OCI-LY1 (cell line): Measurements from ENCODE around the gene PVRIG.

Experiments
- EZH2 ChIP-seq: fragments of 200-600 bp; sonication (generic), shearing (Covaris generic); IDR thresholded peaks from 2 replicates; pipeline ENCODE4 v1.8.0; 2017; ENCODE audit warnings: borderline replicate concordance, mixed run types, mild to moderate bottlenecking, antibody characterized with exemption, low read length, moderate library complexity, mixed read lengths
- TF ChIP-seq, protein P1 (sequence below): fragments of 200-600 bp; sonication (generic), shearing (Covaris generic); IDR thresholded peaks from 2 replicates; pipeline ENCODE4 v1.5.1; 2017; ENCODE audit warnings: mild to moderate bottlenecking, antibody characterized with exemption, low read length, moderate library complexity, mixed read lengths

DNA sequence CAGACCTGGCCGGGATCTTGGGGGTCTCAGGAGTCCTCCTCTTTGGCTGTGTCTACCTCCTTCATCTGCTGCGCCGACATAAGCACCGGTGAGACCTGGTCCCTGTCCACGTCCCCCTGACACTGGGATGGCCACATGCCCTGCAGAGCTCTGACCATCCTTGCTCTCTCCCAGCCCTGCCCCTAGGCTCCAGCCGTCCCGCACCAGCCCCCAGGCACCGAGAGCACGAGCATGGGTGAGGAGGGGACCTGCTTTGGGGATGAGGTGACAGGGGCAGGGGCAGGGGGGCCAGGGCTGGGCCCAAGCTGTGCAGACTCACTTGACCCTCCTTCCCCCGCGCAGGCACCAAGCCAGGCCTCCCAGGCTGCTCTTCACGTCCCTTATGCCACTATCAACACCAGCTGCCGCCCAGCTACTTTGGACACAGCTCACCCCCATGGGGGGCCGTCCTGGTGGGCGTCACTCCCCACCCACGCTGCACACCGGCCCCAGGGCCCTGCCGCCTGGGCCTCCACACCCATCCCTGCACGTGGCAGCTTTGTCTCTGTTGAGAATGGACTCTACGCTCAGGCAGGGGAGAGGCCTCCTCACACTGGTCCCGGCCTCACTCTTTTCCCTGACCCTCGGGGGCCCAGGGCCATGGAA is 959 bp downstream of the PVRIG start:
- TF ChIP-seq, protein P1, sequence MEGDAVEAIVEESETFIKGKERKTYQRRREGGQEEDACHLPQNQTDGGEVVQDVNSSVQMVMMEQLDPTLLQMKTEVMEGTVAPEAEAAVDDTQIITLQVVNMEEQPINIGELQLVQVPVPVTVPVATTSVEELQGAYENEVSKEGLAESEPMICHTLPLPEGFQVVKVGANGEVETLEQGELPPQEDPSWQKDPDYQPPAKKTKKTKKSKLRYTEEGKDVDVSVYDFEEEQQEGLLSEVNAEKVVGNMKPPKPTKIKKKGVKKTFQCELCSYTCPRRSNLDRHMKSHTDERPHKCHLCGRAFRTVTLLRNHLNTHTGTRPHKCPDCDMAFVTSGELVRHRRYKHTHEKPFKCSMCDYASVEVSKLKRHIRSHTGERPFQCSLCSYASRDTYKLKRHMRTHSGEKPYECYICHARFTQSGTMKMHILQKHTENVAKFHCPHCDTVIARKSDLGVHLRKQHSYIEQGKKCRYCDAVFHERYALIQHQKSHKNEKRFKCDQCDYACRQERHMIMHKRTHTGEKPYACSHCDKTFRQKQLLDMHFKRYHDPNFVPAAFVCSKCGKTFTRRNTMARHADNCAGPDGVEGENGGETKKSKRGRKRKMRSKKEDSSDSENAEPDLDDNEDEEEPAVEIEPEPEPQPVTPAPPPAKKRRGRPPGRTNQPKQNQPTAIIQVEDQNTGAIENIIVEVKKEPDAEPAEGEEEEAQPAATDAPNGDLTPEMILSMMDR, result no peak
- no peak for TF ChIP-seq EZH2
